ENCODE measurements around the gene CASZ1. TPM values are rescaled to one million over a fixed set of nuclear protein-coding genes. Genes with fewer than 3 reads are reported as not detected.

The CASZ1 gene
- total RNA-seq, 1 experiment from 2014 or later = 12.6 TPM

DNA sequence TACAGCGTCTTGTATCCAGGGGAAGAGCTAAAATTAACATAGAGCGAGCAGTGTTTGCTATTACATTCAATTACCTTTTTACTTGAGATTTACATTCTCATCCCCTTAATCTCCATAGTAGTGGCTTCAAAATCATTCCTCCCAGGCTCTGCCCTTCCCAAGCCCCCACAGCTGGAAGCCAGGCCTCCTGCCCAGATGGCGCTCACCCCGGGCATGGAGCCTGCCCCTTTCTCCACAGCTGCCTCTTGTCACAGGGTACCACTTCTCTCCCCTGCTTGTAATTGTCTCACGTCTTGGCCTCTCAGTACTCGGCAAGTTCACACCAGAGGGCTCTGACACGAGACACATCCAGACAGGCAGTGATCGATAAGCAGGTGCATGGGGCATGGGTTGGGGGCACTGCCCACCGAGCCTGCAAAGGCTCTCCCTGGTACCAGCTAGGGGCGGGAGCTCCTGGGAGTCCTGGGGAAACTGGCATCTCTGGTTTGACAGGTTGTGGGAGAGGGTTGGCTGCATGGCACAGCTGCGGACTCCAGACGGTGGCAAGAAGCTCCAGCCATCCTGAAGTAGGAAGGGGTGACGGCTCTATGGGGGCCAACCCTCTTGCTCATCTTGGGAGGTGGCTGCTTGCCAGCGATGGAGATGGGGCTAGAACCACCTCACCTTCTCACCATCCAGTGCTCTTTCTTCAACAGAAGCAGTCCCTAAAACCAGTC, 20.1 kb downstream of the CASZ1 start:
- BruUV-seq (replicated peaks) = no TSS peak
- TF ChIP-seq, protein P1, sequence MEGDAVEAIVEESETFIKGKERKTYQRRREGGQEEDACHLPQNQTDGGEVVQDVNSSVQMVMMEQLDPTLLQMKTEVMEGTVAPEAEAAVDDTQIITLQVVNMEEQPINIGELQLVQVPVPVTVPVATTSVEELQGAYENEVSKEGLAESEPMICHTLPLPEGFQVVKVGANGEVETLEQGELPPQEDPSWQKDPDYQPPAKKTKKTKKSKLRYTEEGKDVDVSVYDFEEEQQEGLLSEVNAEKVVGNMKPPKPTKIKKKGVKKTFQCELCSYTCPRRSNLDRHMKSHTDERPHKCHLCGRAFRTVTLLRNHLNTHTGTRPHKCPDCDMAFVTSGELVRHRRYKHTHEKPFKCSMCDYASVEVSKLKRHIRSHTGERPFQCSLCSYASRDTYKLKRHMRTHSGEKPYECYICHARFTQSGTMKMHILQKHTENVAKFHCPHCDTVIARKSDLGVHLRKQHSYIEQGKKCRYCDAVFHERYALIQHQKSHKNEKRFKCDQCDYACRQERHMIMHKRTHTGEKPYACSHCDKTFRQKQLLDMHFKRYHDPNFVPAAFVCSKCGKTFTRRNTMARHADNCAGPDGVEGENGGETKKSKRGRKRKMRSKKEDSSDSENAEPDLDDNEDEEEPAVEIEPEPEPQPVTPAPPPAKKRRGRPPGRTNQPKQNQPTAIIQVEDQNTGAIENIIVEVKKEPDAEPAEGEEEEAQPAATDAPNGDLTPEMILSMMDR (IDR thresholded peaks at IDR 0.05; ENCODE audit: unreplicated experiment) = no peak
- Mint-ChIP-seq H3K9me3 (ENCODE audit: low read depth, unreplicated experiment) (no peaks in the 10 kb centered on the region), H3K27me3 (ENCODE audit: unreplicated experiment) (no peaks in the 10 kb centered on the region), H3K27ac (ENCODE audit: unreplicated experiment) (peak overlapping the region; percentile 45), H3K4me3 (ENCODE audit: low read depth, unreplicated experiment) (no peak overlapping the region), H3K36me3 (ENCODE audit: insufficient read depth, unreplicated experiment) (no peaks in the 10 kb centered on the region), H3K4me1 (ENCODE audit: low read depth, unreplicated experiment) (peaks cover 8% of the 10 kb centered on the region)
- DNase-seq = peak; percentile 75
- CTCF ChIA-PET = interaction anchor here (1.3 kb wide), 1 partner anchor 12 kb away, joined by 4 read pairs; no protein-coding TSS in a partner anchor
- intact Hi-C loops (cut with micrococcal nuclease; ENCODE audit: unreplicated experiment) = loop anchor here (2.0 to 5.0 kb wide), 2 partner anchors 14 to 44 kb away; no protein-coding TSS in a partner anchor

DNA sequence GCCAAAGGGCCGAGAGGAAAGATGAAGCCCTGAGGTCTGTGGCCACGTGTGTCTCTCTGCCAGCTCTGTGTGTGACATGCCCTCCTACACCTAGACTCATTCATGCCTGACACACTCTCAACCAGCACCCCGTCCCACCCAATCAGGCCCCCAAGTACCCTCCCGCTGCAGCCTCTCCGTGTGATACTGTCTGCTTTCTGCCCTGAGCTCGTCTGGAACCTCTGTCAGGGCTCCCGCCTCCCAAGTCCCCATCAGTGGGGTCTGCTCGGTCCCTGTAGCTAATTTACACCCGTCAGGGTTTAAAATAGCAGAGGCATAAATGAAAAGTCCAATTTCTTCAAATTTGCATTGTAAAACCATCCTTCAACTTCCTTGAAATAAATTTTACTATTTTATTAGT, 20.7 kb downstream of the CASZ1 start:
- no peaks in the 10 kb centered on the region for H3K36me3 Mint-ChIP-seq (ENCODE audit: insufficient read depth, unreplicated experiment)
- peaks cover 8% of the 10 kb centered on the region for H3K4me1 Mint-ChIP-seq (ENCODE audit: low read depth, unreplicated experiment)
- TF ChIP-seq, protein P1 (IDR thresholded peaks at IDR 0.05; ENCODE audit: unreplicated experiment) = no peak
- CTCF ChIA-PET = interaction anchor here (1.3 kb wide), 1 partner anchor 13 kb away, joined by 4 read pairs; no protein-coding TSS in a partner anchor
- intact Hi-C loops (cut with micrococcal nuclease; ENCODE audit: unreplicated experiment) = loop anchor here (2.0 to 5.0 kb wide), 2 partner anchors 13 to 43 kb away; no protein-coding TSS in a partner anchor
- BruUV-seq (replicated peaks) = no TSS peak
- no peak for DNase-seq
- no peaks in the 10 kb centered on the region for H3K27me3 Mint-ChIP-seq (ENCODE audit: unreplicated experiment)
- H3K27ac Mint-ChIP-seq (ENCODE audit: unreplicated experiment) = peak overlapping the region; percentile 45
- no peaks in the 10 kb centered on the region for H3K9me3 Mint-ChIP-seq (ENCODE audit: low read depth, unreplicated experiment)
- no peak overlapping the region for H3K4me3 Mint-ChIP-seq (ENCODE audit: low read depth, unreplicated experiment)

DNA sequence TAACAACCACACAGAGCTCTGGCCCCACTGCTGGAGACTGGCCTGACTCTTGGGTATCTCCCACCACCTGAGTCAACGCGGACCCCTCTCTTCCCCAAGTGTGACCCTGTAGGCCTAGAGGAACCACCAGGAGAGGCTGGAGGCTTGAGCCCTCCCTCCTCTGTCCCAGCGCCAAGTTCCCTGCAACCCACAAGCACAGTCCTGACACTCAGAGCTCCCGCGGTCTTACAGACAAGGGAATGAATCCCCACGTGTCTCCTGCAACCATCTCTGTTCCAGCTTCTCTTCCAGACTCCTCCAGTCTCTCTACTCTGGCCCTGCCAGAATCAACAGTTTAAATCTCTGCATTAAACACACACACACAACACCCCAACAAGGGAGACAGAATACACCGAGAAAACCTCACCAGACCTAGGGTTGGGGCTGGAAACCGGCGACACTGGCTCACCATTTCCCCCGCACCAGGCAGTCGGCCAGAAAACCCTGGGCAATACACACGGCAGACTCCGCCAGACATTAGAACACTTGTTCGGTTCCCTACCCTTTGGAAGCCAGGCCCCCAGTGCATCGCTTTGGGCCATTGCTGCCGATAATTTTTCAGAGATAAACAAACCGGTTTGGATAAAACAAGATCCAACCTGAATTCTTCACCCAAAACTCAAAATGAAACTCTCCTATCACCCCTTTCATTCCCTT, 21.7 kb downstream of the CASZ1 start:
- Mint-ChIP-seq H3K27ac (ENCODE audit: unreplicated experiment) (no peak overlapping the region), H3K4me1 (ENCODE audit: low read depth, unreplicated experiment) (peaks cover 8% of the 10 kb centered on the region), H3K9me3 (ENCODE audit: low read depth, unreplicated experiment) (no peaks in the 10 kb centered on the region), H3K36me3 (ENCODE audit: insufficient read depth, unreplicated experiment) (no peaks in the 10 kb centered on the region), H3K27me3 (ENCODE audit: unreplicated experiment) (no peaks in the 10 kb centered on the region), H3K4me3 (ENCODE audit: low read depth, unreplicated experiment) (no peak overlapping the region)
- TF ChIP-seq, protein P1 (IDR thresholded peaks at IDR 0.05; ENCODE audit: unreplicated experiment) = no peak
- BruUV-seq (replicated peaks) = no TSS peak
- CTCF ChIA-PET = interaction anchor here (1.5 kb wide), 1 partner anchor 13 kb away, joined by 4 read pairs; no protein-coding TSS in a partner anchor
- DNase-seq = no peak
- intact Hi-C loops (cut with micrococcal nuclease; ENCODE audit: unreplicated experiment) = loop anchor here (5.0 kb wide), 1 partner anchor 42 kb away; no protein-coding TSS in a partner anchor

DNA sequence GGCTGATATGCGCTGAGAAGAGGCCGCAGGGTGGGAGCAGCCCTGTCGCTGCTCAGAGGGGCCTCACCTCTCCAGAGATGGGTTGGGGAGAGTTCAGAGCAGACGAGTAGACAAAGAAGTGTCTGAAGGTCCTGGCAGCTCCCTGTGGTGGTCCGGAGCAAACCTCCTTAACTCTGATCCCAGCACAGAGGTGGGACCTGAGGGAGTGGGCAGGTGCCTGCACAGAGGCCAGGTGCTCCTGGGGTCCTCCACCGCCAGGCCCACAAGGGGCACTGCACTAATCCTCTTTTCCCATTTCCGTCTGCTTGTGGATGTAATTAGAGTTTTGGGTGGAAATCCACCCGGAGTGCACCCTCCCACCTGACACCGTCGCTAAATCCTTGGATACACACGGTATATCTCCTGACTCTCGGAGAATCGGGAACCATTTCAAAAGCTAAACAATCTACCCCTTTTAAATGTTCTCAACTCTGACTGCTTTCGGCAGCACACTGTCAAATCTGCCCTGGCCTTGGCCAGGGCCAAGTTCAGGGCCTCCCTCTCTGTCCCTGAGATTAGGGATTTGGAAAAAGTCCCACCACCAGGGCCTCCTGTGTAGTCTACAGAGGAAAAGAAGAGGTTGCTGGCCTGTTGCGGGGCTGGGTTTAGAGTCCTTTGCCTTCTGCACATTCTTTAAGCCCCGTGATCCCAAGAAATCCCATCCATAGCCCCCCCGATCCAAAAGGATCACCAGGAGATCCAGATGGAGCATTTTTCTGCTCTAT, 22.4 kb downstream of the CASZ1 start:
- TF ChIP-seq, protein P1 (IDR thresholded peaks at IDR 0.05; ENCODE audit: unreplicated experiment) = no peak
- no peaks in the 10 kb centered on the region for H3K36me3 Mint-ChIP-seq (ENCODE audit: insufficient read depth, unreplicated experiment)
- BruUV-seq (replicated peaks) = no TSS peak
- DNase-seq = no peak
- intact Hi-C loops (cut with micrococcal nuclease; ENCODE audit: unreplicated experiment) = no loop called here
- H3K27me3 Mint-ChIP-seq (ENCODE audit: unreplicated experiment) = no peaks in the 10 kb centered on the region
- peaks cover 8% of the 10 kb centered on the region for H3K4me1 Mint-ChIP-seq (ENCODE audit: low read depth, unreplicated experiment)
- H3K4me3 Mint-ChIP-seq (ENCODE audit: low read depth, unreplicated experiment) = no peak overlapping the region
- no peak overlapping the region for H3K27ac Mint-ChIP-seq (ENCODE audit: unreplicated experiment)
- H3K9me3 Mint-ChIP-seq (ENCODE audit: low read depth, unreplicated experiment) = no peaks in the 10 kb centered on the region
- CTCF ChIA-PET = interaction anchor here (1.5 kb wide), 1 partner anchor 12 kb away, joined by 4 read pairs; no protein-coding TSS in a partner anchor
